Retinal pigment epithelial cell (primary cell): Measurements from ENCODE around the gene CNNM1.

Source experiments
- DNase-seq: peaks from one replicate; pipeline ENCODE4 v3.0.0-alpha.2; 2010; ENCODE audit warnings: low read depth
- H3K4me3 ChIP-seq: 2 replicates; pipeline ENCODE4 v1.5.1; 2011; ENCODE audit warnings: mild to moderate bottlenecking, low read length, control low read depth, moderate library complexity
- TF ChIP-seq, protein P1 (sequence below): conservative IDR thresholded peaks from 2 replicates; pipeline ENCODE4 v1.5.1; 2011; ENCODE audit warnings: low read depth, low read length, control low read depth, inconsistent platforms

Gene CNNM1

DNA sequence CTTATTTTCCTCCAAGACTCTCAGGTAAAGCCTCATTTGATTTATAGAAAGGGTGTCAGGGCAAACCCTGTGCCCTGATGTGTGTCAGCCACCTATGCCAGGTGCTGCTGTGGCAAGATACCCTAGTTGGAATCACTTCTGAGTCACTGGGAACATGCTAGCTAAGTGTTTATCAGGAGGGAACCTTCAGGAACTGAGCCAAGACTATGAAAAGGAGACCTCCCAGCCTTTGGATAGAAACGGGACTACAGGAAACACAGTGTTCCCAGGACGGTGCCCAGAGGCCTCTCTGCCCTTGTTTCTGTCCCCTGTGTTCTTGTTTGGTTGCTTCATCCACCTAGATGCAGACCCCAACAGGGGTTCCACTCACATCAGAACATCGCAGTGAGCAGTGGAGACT lies 28.5 kb downstream of the CNNM1 start:
- H3K4me3 ChIP-seq = no peak overlapping the region
- no peak for DNase-seq
- TF ChIP-seq, protein P1, sequence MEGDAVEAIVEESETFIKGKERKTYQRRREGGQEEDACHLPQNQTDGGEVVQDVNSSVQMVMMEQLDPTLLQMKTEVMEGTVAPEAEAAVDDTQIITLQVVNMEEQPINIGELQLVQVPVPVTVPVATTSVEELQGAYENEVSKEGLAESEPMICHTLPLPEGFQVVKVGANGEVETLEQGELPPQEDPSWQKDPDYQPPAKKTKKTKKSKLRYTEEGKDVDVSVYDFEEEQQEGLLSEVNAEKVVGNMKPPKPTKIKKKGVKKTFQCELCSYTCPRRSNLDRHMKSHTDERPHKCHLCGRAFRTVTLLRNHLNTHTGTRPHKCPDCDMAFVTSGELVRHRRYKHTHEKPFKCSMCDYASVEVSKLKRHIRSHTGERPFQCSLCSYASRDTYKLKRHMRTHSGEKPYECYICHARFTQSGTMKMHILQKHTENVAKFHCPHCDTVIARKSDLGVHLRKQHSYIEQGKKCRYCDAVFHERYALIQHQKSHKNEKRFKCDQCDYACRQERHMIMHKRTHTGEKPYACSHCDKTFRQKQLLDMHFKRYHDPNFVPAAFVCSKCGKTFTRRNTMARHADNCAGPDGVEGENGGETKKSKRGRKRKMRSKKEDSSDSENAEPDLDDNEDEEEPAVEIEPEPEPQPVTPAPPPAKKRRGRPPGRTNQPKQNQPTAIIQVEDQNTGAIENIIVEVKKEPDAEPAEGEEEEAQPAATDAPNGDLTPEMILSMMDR = no peak

DNA sequence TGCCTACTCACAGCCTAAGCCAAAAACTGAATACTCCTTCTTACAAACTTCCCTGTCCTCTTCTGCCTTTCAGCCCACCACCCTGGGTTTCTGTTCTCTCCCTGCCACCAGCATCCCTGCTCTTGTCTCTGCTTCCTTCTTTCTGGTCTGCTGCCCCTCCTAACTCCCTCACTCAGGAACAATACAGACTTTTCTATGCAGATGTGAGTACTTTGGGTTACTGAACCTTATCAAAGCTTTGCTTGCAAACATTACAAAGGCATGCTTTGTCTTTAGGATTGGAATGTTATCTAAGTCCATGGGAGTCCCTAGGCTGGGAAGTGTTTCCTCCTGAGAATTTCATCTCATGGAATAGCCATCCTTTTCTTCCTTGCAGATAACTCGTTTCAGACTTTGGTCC lies 28.9 kb downstream of the CNNM1 start:
- DNase-seq = no peak
- TF ChIP-seq, protein P1 = no peak
- no peak overlapping the region for H3K4me3 ChIP-seq

DNA sequence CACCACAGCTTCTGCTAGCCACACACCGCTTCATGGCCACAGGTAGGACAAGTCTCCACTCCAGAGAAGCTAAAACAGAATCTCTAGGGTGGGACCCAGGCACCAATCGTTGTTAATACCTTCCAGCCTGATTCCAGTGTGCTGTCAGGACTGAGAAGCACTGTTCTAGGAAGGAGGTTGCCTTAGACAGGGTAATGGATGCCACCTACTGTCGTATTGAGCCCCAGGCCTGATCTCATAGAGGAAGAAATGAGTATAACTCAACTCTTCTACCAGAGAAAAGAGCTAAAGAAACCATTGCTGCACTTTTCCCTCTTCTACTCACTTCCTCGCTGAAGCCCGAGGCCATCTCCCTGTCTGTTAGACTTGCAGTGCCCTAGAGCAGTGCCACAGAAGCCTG lies 31.8 kb downstream of the CNNM1 start:
- DNase-seq = no peak
- H3K4me3 ChIP-seq = no peak overlapping the region
- TF ChIP-seq, protein P1 = no peak

DNA sequence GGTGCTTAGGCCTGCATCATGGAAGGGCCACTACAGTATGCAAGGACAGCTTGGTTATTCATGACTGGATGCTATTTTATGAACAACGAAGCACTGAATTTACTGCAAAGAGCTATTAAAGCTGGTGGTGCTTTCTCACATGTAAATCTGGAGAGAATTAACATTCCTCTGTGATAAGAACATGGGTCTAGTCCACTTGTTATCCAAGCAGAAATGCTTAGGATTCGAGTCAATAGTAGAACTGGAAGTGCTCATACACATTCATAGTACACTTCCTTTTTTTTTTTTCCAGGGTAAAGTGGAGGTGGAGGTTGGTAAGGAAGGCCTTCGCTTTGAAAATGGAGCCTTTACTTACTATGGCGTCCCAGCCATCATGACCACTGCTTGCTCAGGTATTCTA lies 35.0 kb downstream of the CNNM1 start:
- H3K4me3 ChIP-seq = no peak overlapping the region
- peak; percentile 71 for DNase-seq
- TF ChIP-seq, protein P1 = no peak

DNA sequence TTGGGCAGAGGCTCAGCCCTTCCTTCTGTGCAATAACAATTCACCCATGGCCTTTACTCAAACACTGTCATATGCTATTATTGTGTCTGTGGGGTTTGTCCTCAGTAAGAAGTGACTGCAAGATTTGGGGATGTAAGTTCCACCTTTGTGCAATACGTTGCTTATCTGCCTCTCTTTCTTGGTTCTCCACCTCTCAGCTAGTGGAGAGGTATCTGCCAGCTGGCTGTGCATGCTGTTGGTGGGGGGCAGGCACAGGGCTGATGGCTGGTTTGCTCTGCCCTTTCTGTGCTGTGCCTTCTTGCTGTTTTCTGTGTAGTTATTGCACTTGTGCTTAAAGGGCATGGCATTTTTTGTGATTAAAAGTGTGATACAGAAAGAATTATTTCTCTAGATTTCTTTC lies 36.2 kb downstream of the CNNM1 start:
- TF ChIP-seq, protein P1 = no peak
- H3K4me3 ChIP-seq = no peak overlapping the region
- DNase-seq = no peak

DNA sequence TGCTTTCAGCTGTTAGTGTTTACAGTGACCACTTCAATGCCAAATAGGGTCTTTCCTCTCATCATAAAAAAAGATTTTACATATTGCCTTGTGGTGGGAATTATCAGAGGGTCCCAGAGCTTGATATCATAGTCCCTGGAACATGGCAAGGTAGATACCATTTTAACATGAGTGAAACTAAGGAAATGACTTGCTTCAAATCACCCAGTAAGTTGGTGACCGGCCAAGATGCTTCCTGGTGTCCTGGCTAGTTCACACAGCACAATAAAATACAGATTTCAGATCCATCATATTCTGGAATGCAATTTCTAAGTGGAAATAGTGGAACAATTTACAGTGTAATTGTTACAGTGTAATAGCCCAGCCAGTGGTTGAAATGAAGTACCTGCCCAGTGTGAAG lies 36.6 kb downstream of the CNNM1 start:
- TF ChIP-seq, protein P1 = no peak
- no peak for DNase-seq
- no peak overlapping the region for H3K4me3 ChIP-seq

DNA sequence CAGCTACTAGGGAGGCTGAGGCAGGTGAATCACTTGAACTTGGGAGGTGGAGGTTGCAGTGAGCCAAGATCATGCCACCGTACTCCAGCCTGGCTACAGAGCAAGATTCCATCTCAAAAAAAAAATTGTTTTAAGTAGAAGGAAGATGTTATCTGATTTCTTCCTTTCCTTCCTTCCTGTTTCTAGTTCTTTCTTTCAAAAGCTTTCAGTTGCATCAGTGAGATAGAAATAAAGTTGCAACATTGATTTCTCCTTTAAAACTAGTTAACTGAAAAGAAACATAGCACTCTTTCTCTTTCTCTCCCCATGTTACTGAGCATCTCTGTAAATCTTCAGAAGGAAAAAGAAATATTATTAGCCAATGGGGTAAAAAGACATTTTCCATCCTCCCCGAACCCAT lies 37.5 kb downstream of the CNNM1 start:
- H3K4me3 ChIP-seq = no peak overlapping the region
- TF ChIP-seq, protein P1 = no peak
- no peak for DNase-seq
